Activated CD8-positive, alpha-beta T cell treated with anti-CD3 and anti-CD28 coated beads for 36 hours (primary cell): ENCODE measurements around the gene OR9A2. TPM values are rescaled to one million over a fixed set of nuclear protein-coding genes. Genes with fewer than 3 reads are reported as not detected.

Experiments
- ATAC-seq: fragments of 200-7000 bp; cut with Tn5 transposase; one replicate; pipeline ENCODE4 v1.10.0; 2021; ENCODE audit warnings: mild to moderate bottlenecking, moderate library complexity
- CTCF ChIA-PET: fragments of 350-600 bp; sonication (Branson Sonifier 250); formaldehyde crosslinking; loops from one replicate; lab custom pipeline; 2021; ENCODE audit warnings: antibody characterized with exemption; lab: Charles Lee
- POLR2A ChIA-PET: fragments of 350-600 bp; sonication (Branson Sonifier 250); formaldehyde crosslinking; loops from one replicate; lab custom pipeline; 2021; ENCODE audit warnings: antibody characterized with exemption; lab: Charles Lee
- DNase-seq: peaks from one replicate; pipeline ENCODE4 v3.0.0-alpha.2; 2020
- H3K27ac Mint-ChIP-seq: one replicate; pipeline ENCODE4 v1.8.0; 2021; ENCODE audit warnings: mild to moderate bottlenecking, mixed read lengths
- H3K27me3 Mint-ChIP-seq: one replicate; pipeline ENCODE4 v1.8.0; 2021; ENCODE audit warnings: mixed read lengths
- H3K36me3 Mint-ChIP-seq: one replicate; pipeline ENCODE4 v1.8.0; 2021; ENCODE audit warnings: low read depth, mixed read lengths
- H3K4me1 Mint-ChIP-seq: one replicate; pipeline ENCODE4 v1.8.0; 2021; ENCODE audit warnings: low read depth, mixed read lengths
- H3K4me3 Mint-ChIP-seq: one replicate; pipeline ENCODE4 v1.8.0; 2021; ENCODE audit warnings: mild to moderate bottlenecking, moderate library complexity, mixed read lengths
- H3K9me3 Mint-ChIP-seq: one replicate; pipeline ENCODE4 v1.8.0; 2021; ENCODE audit warnings: mixed read lengths
- intact Hi-C: fragments of 100-400 bp; cut with micrococcal nuclease; formaldehyde crosslinking; loops from one replicate; pipeline ENCODE4 v1.10.0; 2022
- total RNA-seq, 2 experiments: library from RNA; stranded (reverse); gene quantifications; one replicate each; pipeline ENCODE4 v1.2.3, GENCODE V29; 2021
- TF ChIP-seq, protein P1 (sequence below): fragments of 200-600 bp; IDR thresholded peaks from one replicate; pipeline ENCODE4 v1.8.0; 2022; ENCODE audit warnings: antibody characterized with exemption, mild to moderate bottlenecking

The OR9A2 gene
- total RNA-seq, 2 experiments from 2014 or later: not detected

DNA sequence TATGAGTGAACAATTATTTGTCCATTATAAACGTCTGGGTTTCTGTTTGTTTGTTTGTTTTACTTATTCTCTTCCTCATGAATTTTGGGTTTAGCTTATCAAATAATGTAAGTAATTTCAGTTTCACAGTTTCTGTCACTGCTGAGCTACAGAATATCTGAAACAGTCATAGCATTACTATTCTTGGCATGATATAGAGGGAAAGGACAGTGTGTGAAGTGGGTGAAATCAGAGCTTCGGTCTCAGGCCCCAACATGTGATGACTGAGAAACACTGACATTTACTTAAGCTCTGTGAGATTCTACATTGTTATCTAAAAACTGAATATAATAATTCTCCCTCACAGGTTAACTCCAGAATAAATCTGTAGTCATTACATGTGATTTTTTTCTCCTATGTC is 16.5 kb upstream of the OR9A2 start:
- CTCF ChIA-PET: interaction anchor here (1.0 to 1.4 kb wide), 2 partner anchors 40 to 412 kb away, joined by 3 to 7 read pairs; no protein-coding TSS in a partner anchor
- peaks cover 3% of the 10 kb centered on the region for H3K4me1 Mint-ChIP-seq
- H3K27ac Mint-ChIP-seq: no peak overlapping the region
- TF ChIP-seq, protein P1, sequence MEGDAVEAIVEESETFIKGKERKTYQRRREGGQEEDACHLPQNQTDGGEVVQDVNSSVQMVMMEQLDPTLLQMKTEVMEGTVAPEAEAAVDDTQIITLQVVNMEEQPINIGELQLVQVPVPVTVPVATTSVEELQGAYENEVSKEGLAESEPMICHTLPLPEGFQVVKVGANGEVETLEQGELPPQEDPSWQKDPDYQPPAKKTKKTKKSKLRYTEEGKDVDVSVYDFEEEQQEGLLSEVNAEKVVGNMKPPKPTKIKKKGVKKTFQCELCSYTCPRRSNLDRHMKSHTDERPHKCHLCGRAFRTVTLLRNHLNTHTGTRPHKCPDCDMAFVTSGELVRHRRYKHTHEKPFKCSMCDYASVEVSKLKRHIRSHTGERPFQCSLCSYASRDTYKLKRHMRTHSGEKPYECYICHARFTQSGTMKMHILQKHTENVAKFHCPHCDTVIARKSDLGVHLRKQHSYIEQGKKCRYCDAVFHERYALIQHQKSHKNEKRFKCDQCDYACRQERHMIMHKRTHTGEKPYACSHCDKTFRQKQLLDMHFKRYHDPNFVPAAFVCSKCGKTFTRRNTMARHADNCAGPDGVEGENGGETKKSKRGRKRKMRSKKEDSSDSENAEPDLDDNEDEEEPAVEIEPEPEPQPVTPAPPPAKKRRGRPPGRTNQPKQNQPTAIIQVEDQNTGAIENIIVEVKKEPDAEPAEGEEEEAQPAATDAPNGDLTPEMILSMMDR: no peak
- POLR2A ChIA-PET: no interaction called here
- H3K27me3 Mint-ChIP-seq: peaks cover 5% of the 10 kb centered on the region
- ATAC-seq: no peak
- intact Hi-C loops: no loop called here
- no peaks in the 10 kb centered on the region for H3K9me3 Mint-ChIP-seq
- H3K4me3 Mint-ChIP-seq: no peak overlapping the region
- no peak for DNase-seq
- no peaks in the 10 kb centered on the region for H3K36me3 Mint-ChIP-seq

DNA sequence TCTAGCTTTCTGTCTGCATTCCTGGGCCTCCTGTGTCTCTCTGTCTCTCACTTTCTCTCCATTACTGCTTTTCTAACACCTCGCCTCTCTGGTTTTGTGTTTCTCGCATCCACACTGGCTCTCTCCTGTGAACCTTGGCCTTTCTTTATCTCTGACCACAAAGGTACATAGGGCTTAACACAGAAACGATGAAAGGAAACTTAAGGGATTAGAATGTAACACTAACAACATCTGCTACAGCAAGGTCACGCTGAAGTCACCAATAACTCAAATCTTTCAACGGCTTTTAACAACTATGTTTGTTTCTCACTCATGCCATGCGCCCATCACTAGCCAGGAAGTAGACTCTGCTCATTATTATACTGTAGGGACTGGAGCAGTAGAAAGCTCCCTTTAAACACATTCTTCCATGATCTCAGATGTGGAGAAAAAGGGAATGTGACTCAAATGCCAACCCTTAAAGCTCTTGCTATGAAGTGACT is 15.9 kb upstream of the OR9A2 start:
- POLR2A ChIA-PET: no interaction called here
- DNase-seq: no peak
- intact Hi-C loops: no loop called here

DNA sequence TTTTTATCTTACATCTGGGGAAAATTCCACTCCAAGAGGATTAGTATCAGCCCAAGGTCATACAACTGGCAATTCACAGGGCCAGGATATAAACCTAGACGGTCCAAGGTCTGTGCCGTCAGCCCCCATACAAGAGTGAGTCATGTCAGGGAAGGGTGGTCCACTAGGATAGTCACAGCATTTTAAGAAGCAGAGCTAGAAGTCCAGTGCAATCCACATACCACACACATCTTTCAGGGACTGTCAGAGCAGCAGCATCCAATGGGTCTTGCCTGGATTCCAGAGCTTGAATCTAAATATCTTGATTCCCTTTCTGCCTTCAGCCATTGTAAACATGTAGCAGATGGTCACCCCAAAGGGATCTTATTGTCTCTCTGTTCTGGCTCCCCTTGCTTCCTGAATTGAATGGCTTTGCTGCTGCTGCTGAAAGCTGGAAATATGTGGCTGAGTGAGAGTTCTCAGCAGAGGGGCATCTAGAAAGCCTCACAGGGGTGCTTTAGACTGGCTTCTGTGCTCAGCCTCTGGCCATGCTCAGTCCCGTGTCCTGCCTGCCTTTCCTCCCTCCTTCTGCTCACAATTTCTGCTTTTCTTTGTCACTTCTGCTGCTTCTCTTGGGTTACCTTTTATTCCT is 15.3 kb upstream of the OR9A2 start:
- Mint-ChIP-seq H3K9me3 (no peaks in the 10 kb centered on the region), H3K4me1 (peaks cover 3% of the 10 kb centered on the region), H3K4me3 (no peak overlapping the region), H3K27me3 (peaks cover 5% of the 10 kb centered on the region), H3K27ac (no peak overlapping the region), H3K36me3 (no peaks in the 10 kb centered on the region)
- ChIA-PET POLR2A (no interaction called here), CTCF (interaction anchor here (0.8 to 1.4 kb wide), 3 partner anchors 19 to 173 kb away, joined by 3 to 7 read pairs (median 5); no protein-coding TSS in a partner anchor)
- ATAC-seq (no peak), DNase-seq (no peak)
- TF ChIP-seq, protein P1: no peak
- intact Hi-C loops: no loop called here

More for the DNA sequence above, 15.9 kb upstream of the OR9A2 start:
- no peak for ATAC-seq
- H3K4me3 Mint-ChIP-seq: no peak overlapping the region
- no peaks in the 10 kb centered on the region for H3K36me3 Mint-ChIP-seq
- peaks cover 5% of the 10 kb centered on the region for H3K27me3 Mint-ChIP-seq
- H3K9me3 Mint-ChIP-seq: no peaks in the 10 kb centered on the region
- H3K27ac Mint-ChIP-seq: no peak overlapping the region
- peaks cover 3% of the 10 kb centered on the region for H3K4me1 Mint-ChIP-seq
- TF ChIP-seq, protein P1: no peak
- CTCF ChIA-PET: interaction anchor here (1.0 to 1.4 kb wide), 2 partner anchors 39 to 413 kb away, joined by 3 to 7 read pairs; no protein-coding TSS in a partner anchor

GRCh38 chr7:143041346-143041745 is 14.4 kb upstream of the OR9A2 start:
- POLR2A ChIA-PET: no interaction called here
- no peaks in the 10 kb centered on the region for H3K36me3 Mint-ChIP-seq
- peaks cover 3% of the 10 kb centered on the region for H3K4me1 Mint-ChIP-seq
- ATAC-seq (no peak), DNase-seq (no peak)
- no peak overlapping the region for H3K27ac Mint-ChIP-seq
- H3K9me3 Mint-ChIP-seq: no peaks in the 10 kb centered on the region
- no peak overlapping the region for H3K4me3 Mint-ChIP-seq
- intact Hi-C loops: no loop called here
- TF ChIP-seq, protein P1: no peak
- peaks cover 5% of the 10 kb centered on the region for H3K27me3 Mint-ChIP-seq
- CTCF ChIA-PET: interaction anchor here (0.8 to 1.3 kb wide), 2 partner anchors 20 to 174 kb away, joined by 3 to 5 read pairs; no protein-coding TSS in a partner anchor

GRCh38 chr7:143040209-143040715 is 13.3 kb upstream of the OR9A2 start:
- intact Hi-C loops: no loop called here
- Mint-ChIP-seq H3K9me3 (no peaks in the 10 kb centered on the region), H3K27me3 (peaks cover 5% of the 10 kb centered on the region), H3K36me3 (no peaks in the 10 kb centered on the region), H3K4me3 (no peak overlapping the region), H3K27ac (no peak overlapping the region), H3K4me1 (no peaks in the 10 kb centered on the region)
- no peak for ATAC-seq
- DNase-seq: no peak
- TF ChIP-seq, protein P1: no peak
- CTCF ChIA-PET: no interaction called here
- POLR2A ChIA-PET: no interaction called here
